NT2/D1 (cell line): ENCODE measurements around the gene PRKAR2A.

ENCODE experiments used
- DNase-seq: peaks from one replicate; pipeline ENCODE4 v3.0.0-alpha.2; 2011; ENCODE audit warnings: low read depth, low spot score
- H3K27me3 ChIP-seq: 2 replicates; pipeline ENCODE4 v1.6.0; 2011; ENCODE audit warnings: mild to moderate bottlenecking; ENCODE audit not compliant: insufficient read length, insufficient read depth
- H3K36me3 ChIP-seq: 2 replicates; pipeline ENCODE4 v1.6.1; 2011; ENCODE audit warnings: mild to moderate bottlenecking, low read length, mixed read lengths; ENCODE audit not compliant: insufficient read depth, insufficient read length
- H3K4me1 ChIP-seq: 2 replicates; pipeline ENCODE4 v1.5.1; 2011; ENCODE audit not compliant: insufficient read depth, insufficient read length
- H3K4me3 ChIP-seq: 2 replicates; pipeline ENCODE4 v1.5.1; 2011; ENCODE audit warnings: low read depth; ENCODE audit not compliant: insufficient read length
- H3K9ac ChIP-seq: 2 replicates; pipeline ENCODE4 v1.6.0; 2011; ENCODE audit warnings: low read depth; ENCODE audit not compliant: insufficient read length
- H3K9me3 ChIP-seq: 2 replicates; pipeline ENCODE4 v1.5.1; 2011; ENCODE audit warnings: mild to moderate bottlenecking, low read length; ENCODE audit not compliant: insufficient read depth
- SUZ12 ChIP-seq: IDR thresholded peaks from 2 replicates; pipeline ENCODE4 v1.6.1; 2011; ENCODE audit not compliant: insufficient read length, insufficient read depth; ENCODE audit errors: extremely low read depth
- YY1 ChIP-seq: IDR thresholded peaks from 2 replicates; pipeline ENCODE4 v1.6.1; 2011; ENCODE audit not compliant: insufficient read length, insufficient read depth
- ZNF274 ChIP-seq: IDR thresholded peaks from 2 replicates; pipeline ENCODE4 v1.6.1; 2011; ENCODE audit warnings: mild to moderate bottlenecking, low read depth, low read length

The PRKAR2A gene

DNA sequence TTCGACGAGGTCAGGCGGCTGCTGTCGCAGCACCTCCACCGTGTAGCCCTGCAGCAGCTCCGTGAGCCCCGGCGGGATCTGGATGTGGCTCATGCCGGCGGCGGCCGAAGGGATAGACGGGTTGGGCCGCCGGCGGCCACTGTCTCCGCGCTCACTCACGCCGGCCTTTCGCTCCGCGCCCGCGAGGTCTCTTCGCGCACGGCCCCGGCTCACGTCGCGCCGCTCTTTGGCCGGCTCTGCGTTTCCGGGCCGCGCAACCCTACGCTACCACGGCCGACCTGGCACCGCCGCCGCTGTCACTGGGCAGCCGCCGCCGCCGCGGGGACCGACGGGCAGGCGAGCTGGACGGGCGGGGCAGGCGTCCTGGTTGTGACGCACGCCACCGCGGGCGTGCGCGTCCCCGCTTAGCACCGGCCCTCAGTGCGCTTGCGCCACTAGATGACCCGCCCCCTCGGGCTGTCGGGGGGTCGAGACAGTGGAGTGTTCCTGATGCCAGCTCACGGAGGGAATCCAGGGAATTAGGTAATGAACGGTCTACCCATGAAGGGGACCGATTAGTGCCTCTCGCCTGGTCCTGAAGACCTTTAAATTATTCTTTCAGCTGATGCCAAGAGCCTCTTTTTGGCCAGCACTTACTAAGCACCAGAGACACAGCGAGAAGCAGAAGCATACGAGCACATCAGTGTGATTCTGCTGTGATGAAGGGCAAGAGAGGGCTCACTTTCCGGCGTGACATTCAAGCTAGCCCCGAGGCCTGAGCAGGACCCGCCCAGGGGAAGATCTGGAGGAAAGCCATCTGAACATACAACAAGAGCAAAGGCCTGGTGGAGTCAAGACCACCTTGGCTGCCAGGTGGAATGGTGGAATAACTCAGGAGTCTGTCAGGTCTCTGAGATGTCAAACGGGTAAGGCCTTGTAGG lies at the start of gene PRKAR2A:
Gene PRKAR2A, minus strand, starts transcription at position 371 of the 920 bp plus-strand sequence. Its CDS starts 278 bp downstream, at position 93.
- no peaks in the 10 kb centered on the region for H3K4me1 ChIP-seq
- peaks cover 2% of the 10 kb centered on the region for H3K36me3 ChIP-seq
- peak; percentile 78 for DNase-seq
- no peaks in the 10 kb centered on the region for H3K9me3 ChIP-seq
- H3K9ac ChIP-seq, result peak within 1 kb of the TSS; percentile 97
- H3K27me3 ChIP-seq, result peaks cover 10% of the 10 kb centered on the region
- TF ChIP-seq ZNF274, result no peak
- TF ChIP-seq SUZ12, result no peak
- no peak for TF ChIP-seq YY1
- H3K4me3 ChIP-seq, result peak within 1 kb of the TSS; percentile 83

- Histone ChIP-seq H3K9ac (no peak overlapping the region), H3K27me3 (peaks cover 7% of the 10 kb centered on the region), H3K4me3 (no peak overlapping the region), H3K36me3 (no peaks in the 10 kb centered on the region), H3K4me1 (peaks cover 7% of the 10 kb centered on the region), H3K9me3 (no peaks in the 10 kb centered on the region)
- DNase-seq, result no peak
- no peak for TF ChIP-seq YY1
- no peak for TF ChIP-seq ZNF274
- no peak for TF ChIP-seq SUZ12
These were observed 49.3 kb upstream of the PRKAR2A start for GRCh38 chr3:48896936-48897335.

- no peak for DNase-seq
These were observed 46.8 kb upstream of the PRKAR2A start for GRCh38 chr3:48894516-48894915.

DNA sequence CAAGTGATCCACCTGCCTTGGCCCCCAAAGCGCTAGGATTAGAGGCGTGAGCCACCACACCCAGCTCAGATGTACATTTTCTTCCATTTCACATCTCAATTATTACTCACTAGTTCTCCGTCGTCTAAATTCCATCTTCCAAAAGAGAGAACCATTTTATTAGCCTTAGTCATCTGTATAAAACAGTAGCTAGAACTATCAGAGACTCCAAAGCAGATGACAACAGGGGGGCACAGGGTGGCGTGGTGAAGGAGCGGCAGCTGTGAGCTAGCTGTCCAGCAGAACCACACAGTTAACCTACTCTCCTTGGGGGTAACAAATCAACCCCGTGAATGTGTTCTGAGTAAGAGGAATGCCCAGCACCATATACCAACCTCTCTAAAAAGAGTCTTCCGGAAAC lies 43.9 kb upstream of the PRKAR2A start:
- no peak for TF ChIP-seq ZNF274
- TF ChIP-seq YY1, result no peak
- TF ChIP-seq SUZ12, result no peak
- H3K4me3 ChIP-seq, result no peak overlapping the region
- H3K9me3 ChIP-seq, result no peaks in the 10 kb centered on the region
- no peak overlapping the region for H3K9ac ChIP-seq
- no peaks in the 10 kb centered on the region for H3K36me3 ChIP-seq
- no peaks in the 10 kb centered on the region for H3K27me3 ChIP-seq
- DNase-seq, result no peak
- no peaks in the 10 kb centered on the region for H3K4me1 ChIP-seq

More at GRCh38 chr3:48894516-48894915, 46.8 kb upstream of the PRKAR2A start:
- Histone ChIP-seq H3K4me3 (no peak overlapping the region), H3K9ac (no peak overlapping the region), H3K27me3 (peaks cover 7% of the 10 kb centered on the region), H3K36me3 (no peaks in the 10 kb centered on the region), H3K9me3 (no peaks in the 10 kb centered on the region), H3K4me1 (peaks cover 7% of the 10 kb centered on the region)
- TF ChIP-seq SUZ12 (no peak), YY1 (no peak), ZNF274 (no peak)

- no peaks in the 10 kb centered on the region for H3K36me3 ChIP-seq
- TF ChIP-seq YY1, result no peak
- TF ChIP-seq ZNF274, result no peak
- no peak for TF ChIP-seq SUZ12
- H3K4me3 ChIP-seq, result no peak overlapping the region
- no peaks in the 10 kb centered on the region for H3K27me3 ChIP-seq
- H3K4me1 ChIP-seq, result no peaks in the 10 kb centered on the region
- H3K9ac ChIP-seq, result no peak overlapping the region
- DNase-seq, result no peak
- no peaks in the 10 kb centered on the region for H3K9me3 ChIP-seq
These were observed 38.1 kb upstream of the PRKAR2A start for GRCh38 chr3:48885753-48886152.

DNA sequence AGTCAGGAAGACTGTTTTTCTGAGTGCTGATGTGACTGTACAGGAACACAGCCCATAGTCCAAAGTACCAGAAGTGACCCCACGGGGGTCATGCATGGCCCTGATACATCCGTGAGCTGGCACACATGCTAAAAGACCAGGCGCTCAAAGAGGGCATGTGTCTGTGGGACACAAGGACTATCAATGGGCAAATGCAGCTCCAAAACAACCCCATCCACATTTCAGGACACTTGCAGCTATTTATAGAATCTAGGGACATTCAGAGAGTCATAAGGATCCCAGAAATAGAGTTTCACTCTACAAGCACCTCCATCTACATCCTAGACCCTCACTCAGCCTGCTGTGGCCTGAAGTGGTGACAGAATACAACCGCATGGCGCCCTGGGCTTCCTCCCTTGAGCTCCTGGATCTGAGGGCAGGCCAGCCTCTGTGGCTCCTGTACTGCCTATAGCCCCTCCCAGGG lies 34.0 kb upstream of the PRKAR2A start:
- DNase-seq, result no peak
- TF ChIP-seq YY1 (no peak), SUZ12 (no peak), ZNF274 (no peak)
- Histone ChIP-seq H3K27me3 (no peaks in the 10 kb centered on the region), H3K4me3 (no peak overlapping the region), H3K9me3 (no peaks in the 10 kb centered on the region), H3K36me3 (no peaks in the 10 kb centered on the region), H3K4me1 (no peaks in the 10 kb centered on the region), H3K9ac (no peak overlapping the region)

- no peak for TF ChIP-seq ZNF274
- no peak for TF ChIP-seq SUZ12
- TF ChIP-seq YY1, result no peak
- Histone ChIP-seq H3K36me3 (no peaks in the 10 kb centered on the region), H3K9ac (no peak overlapping the region), H3K4me1 (no peaks in the 10 kb centered on the region), H3K9me3 (no peaks in the 10 kb centered on the region), H3K4me3 (no peak overlapping the region), H3K27me3 (no peaks in the 10 kb centered on the region)
- DNase-seq, result no peak
These were observed 33.3 kb upstream of the PRKAR2A start for GRCh38 chr3:48881006-48881405.
